RWPE2 (cell line): ENCODE results near the gene CA7.
A peak's percentile ranks its signal among the peaks of the same experiment; 100 is the strongest.

Experiments
- ATAC-seq: fragments of 200-7000 bp; cut with Tn5 transposase; 3 replicates; pipeline ENCODE4 v1.9.1; 2021; ENCODE audit warnings: low read depth
- DNase-seq: peaks from one replicate; pipeline ENCODE4 v3.0.0-alpha.2; 2020; ENCODE audit warnings: low spot score
- H3K27ac ChIP-seq: fragments of 450-650 bp; 2 replicates; pipeline ENCODE4 v1.5.1; 2017; ENCODE audit warnings: mild to moderate bottlenecking; ENCODE audit not compliant: poor library complexity, severe bottlenecking
- H3K27me3 ChIP-seq: fragments of 250-450 bp; sonication (Bioruptor Pico); 2 replicates; pipeline ENCODE4 v1.5.1; 2021; ENCODE audit warnings: mild to moderate bottlenecking, moderate library complexity; ENCODE audit not compliant: insufficient read depth, poor library complexity, severe bottlenecking
- H3K36me3 ChIP-seq: fragments of 250-450 bp; sonication (Bioruptor Pico); 2 replicates; pipeline ENCODE4 v1.5.1; 2020; ENCODE audit warnings: low read depth, mild to moderate bottlenecking, moderate library complexity
- H3K4me1 ChIP-seq: fragments of 250-450 bp; sonication (Bioruptor Pico); 2 replicates; pipeline ENCODE4 v1.5.1; 2021; ENCODE audit warnings: mild to moderate bottlenecking, moderate library complexity; ENCODE audit not compliant: insufficient read depth, poor library complexity, severe bottlenecking
- H3K4me3 ChIP-seq: fragments of 250-450 bp; sonication (Bioruptor Pico); 2 replicates; pipeline ENCODE4 v1.5.1; 2021; ENCODE audit warnings: mild to moderate bottlenecking, moderate library complexity; ENCODE audit not compliant: severe bottlenecking
- H3K9me3 ChIP-seq: fragments of 250-450 bp; sonication (Bioruptor Pico); 2 replicates; pipeline ENCODE4 v1.5.1; 2021; ENCODE audit warnings: mild to moderate bottlenecking, moderate library complexity; ENCODE audit not compliant: severe bottlenecking
- CTCF ChIP-seq: fragments of 450-650 bp; IDR thresholded peaks from one replicate; pipeline ENCODE4 v1.5.1; 2017; ENCODE audit warnings: mild to moderate bottlenecking, moderate library complexity; ENCODE audit not compliant: poor library complexity, severe bottlenecking

CA7 gene

GRCh38 chr16:66898207-66898606, 54.0 kb downstream of the CA7 start:
- H3K36me3 ChIP-seq = no peaks in the 10 kb centered on the region
- DNase-seq = no peak

DNA sequence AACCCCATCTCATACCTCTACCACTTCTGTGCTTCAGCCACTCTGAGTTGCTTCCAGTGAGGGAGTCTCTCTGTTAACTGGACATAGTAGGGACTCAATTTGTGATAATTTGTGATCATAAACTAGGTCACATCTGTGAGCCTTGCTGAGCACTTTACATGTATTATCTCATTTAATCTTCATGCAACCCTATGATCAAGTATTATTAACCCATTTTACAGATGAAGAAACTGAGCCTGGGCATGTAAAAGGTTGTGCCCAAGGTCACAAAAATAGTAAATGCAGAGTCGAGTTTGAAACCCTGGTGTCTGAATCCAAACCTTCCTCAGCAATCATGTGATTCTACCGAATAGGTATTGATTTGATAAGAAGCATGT, 54.7 kb downstream of the CA7 start:
- no peaks in the 10 kb centered on the region for H3K27me3 ChIP-seq
- H3K27ac ChIP-seq = peak overlapping the region; percentile 38
- no peak overlapping the region for H3K4me3 ChIP-seq
- peaks cover 26% of the 10 kb centered on the region for H3K4me1 ChIP-seq
- H3K36me3 ChIP-seq = no peaks in the 10 kb centered on the region
- ATAC-seq = no peak
- no peak for DNase-seq
- no peak for TF ChIP-seq CTCF
- H3K9me3 ChIP-seq = no peaks in the 10 kb centered on the region

More at GRCh38 chr16:66898207-66898606, 54.0 kb downstream of the CA7 start:
- H3K9me3 ChIP-seq = no peaks in the 10 kb centered on the region
- ATAC-seq = no peak
- peaks cover 26% of the 10 kb centered on the region for H3K4me1 ChIP-seq
- no peak for TF ChIP-seq CTCF
- peak overlapping the region; percentile 80 for H3K27ac ChIP-seq
- no peak overlapping the region for H3K4me3 ChIP-seq
- no peaks in the 10 kb centered on the region for H3K27me3 ChIP-seq

GRCh38 chr16:66899310-66899944, 55.2 kb downstream of the CA7 start:
- peak overlapping the region; percentile 38 for H3K27ac ChIP-seq
- no peak for DNase-seq
- H3K27me3 ChIP-seq = no peaks in the 10 kb centered on the region
- no peaks in the 10 kb centered on the region for H3K9me3 ChIP-seq
- peaks cover 26% of the 10 kb centered on the region for H3K4me1 ChIP-seq
- no peak for TF ChIP-seq CTCF
- no peaks in the 10 kb centered on the region for H3K36me3 ChIP-seq
- H3K4me3 ChIP-seq = no peak overlapping the region
- ATAC-seq = no peak; the same call in 2 of the 3 replicates

DNA sequence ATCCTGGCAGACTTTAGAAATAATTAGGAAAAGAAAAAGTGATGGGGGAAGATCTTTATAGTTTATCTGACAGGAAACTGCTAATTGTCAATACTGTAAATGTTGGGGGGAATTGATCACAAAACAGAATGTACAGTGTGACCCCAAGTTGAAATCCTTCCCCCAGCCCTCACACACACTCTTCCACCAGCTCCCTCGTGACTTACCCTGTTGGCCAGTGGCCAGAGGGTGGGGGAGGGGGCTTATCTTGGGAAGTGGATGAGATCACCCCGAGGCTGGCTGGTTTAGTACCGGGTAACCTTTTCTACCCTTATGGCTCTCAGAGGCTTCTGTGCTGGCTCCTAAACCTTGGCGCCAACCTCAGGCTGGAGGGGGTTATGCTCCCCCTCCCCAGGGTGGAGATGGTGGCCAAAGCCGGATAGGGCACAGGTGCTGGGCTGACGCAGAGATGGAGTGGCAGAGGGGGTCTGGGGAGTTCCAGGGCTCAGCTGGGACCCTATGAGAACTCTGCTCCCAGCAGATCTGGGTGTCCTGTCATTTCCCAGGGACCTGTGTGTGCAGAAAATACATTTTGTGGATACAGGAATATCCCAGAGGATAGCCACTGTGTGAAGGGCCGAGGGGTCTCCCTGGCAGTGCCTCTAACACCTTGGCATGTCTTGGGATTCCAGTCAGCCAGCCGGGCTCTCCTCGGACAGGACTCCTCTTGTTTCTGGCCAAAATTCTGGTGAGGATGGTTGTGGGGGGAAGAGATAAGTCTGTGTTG, 55.9 kb downstream of the CA7 start:
- no peak for TF ChIP-seq CTCF
- no peak for DNase-seq
- Histone ChIP-seq H3K9me3 (no peaks in the 10 kb centered on the region), H3K27me3 (no peaks in the 10 kb centered on the region), H3K4me3 (no peak overlapping the region), H3K36me3 (no peaks in the 10 kb centered on the region), H3K4me1 (peaks cover 26% of the 10 kb centered on the region), H3K27ac (peak overlapping the region; percentile 38)
- ATAC-seq = peak; percentile 51
